ENCODE data around the gene ZNF605. TPM values are rescaled to one million over a fixed set of nuclear protein-coding genes. Genes with fewer than 3 reads are reported as not detected.
"Not testable (repeated sequence)": the region's sequence is repeated elsewhere in the genome, so short reads cannot be mapped to it uniquely, and the experiment has no call there.

The ZNF605 gene
- total RNA-seq, 1 donor from 2014 or later = 24.0 TPM

GRCh38 chr12:132904718-132905328 lies 51.3 kb downstream of the ZNF605 start:
- peak; percentile 30 for DNase-seq

- DNase-seq = no peak
Observed at GRCh38 chr12:132899033-132899432, 57.1 kb downstream of the ZNF605 start.

DNA sequence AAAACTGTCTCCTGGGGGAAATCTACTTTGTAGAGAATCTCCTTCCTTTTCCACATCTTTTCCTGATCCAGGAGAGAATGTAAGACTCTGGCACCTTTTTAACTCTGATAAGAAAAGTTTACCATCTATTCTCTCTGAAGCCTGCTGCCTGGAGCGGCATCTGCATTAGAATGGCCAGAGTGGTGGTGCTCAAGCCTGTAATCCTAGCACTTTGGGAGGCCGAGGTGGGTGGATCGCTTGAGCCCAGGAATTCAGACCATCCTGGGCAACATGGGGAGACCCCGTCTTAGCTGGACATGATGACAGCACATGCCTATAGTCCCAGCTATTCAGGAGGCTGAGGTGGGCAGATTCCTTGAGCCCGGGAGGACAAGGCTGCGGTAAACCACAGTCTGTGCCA lies 67.3 kb downstream of the ZNF605 start:
- DNase-seq = no peak

GRCh38 chr12:132887513-132888351 lies 68.4 kb downstream of the ZNF605 start, which contains the start of gene CHFR:
CHFR (minus strand) TSS chr12:132887605; CDS start chr12:132887328, 277 bp downstream.
- peak; percentile 96 for DNase-seq

DNA sequence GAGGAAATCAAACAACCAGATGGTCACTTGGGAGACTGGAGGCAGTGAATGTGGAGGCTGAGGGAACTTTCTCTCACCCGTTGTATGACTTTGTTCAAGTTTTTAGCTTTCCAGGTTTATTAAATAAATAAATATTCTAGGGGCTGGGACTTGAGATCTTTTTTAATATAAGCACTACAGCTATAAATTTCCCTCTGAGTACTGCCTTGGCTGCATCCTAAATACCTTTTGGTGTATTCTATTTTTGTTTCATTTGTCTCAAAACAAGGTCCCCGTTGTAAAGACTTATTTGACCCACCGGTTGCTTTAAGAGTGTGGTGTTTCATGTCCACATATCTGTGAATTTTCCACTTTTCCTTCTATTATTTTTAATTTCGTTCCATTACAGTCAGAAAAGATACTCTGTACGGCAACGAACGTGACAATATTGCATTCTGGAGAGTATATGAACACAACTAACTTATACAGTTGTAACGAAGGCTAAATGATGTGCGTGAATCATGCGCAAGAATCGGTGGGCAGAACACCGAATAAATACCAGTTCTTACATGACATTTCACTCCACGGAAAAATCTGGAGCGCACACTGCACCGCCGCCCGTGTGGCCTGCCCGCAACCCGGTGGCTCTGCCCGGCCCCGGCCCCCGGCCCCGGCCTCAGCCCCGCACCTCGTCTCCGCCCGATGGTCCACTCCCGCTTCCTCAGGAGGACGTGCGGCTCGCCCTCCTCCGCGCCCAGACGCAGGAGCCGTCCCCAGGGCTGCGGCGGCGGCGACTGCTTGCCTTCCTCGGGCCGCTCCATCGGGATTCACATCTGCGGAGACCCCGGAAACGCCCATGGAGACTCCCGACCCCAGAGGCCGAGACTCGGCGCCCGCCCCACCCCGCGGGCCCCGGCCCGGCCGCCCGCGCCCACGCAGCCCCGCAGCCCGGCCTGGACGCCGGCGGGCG lies 69.3 kb downstream of the ZNF605 start:
- DNase-seq = no peak

DNA sequence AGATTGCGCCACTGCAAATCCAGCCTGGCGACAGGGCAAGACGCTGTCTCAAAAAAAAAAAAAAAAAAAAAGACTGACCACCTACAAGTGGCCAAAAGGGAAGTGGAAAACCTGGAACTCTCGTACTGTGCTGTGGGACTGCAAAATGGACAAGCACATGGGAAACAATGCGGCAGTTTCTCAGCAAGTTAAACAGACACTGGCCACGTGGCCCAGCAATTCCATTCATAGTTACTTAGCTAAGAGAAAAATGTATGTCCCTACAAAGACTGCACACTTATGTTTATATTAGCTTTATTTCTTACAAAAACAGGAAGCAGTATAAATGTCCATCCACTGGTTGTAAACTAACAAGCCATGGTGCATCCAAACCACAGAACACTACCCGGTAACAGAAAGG lies 74.3 kb downstream of the ZNF605 start:
- DNase-seq = no peak

GRCh38 chr12:132874620-132875019 lies 81.5 kb downstream of the ZNF605 start:
- DNase-seq = not testable (repeated sequence)

GRCh38 chr12:132874175-132874574 lies 81.9 kb downstream of the ZNF605 start:
- no peak for DNase-seq

GRCh38 chr12:132873724-132874123 lies 82.4 kb downstream of the ZNF605 start:
- DNase-seq = no peak

DNA sequence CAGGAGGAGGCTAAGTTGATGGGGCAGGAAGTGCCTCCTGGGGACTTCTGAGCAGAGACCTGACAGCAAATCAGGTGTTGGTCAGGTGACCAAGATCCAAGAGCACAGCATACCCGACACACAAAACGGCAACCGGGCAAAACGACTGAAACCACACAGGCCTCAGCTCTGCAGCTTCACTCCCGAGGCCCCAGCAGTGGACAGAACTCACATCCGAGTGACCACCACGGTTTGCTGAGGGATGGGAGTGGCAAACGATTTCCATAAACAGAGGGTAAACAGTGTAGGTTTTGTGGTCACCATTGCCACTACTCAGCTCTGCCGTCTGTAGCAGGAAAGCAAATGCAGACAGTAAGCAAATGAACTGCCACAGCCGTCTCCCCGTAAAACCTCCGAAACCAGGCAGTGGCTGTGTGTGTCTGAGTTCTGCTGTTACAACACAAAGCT lies 83.1 kb downstream of the ZNF605 start:
- DNase-seq = no peak

DNA sequence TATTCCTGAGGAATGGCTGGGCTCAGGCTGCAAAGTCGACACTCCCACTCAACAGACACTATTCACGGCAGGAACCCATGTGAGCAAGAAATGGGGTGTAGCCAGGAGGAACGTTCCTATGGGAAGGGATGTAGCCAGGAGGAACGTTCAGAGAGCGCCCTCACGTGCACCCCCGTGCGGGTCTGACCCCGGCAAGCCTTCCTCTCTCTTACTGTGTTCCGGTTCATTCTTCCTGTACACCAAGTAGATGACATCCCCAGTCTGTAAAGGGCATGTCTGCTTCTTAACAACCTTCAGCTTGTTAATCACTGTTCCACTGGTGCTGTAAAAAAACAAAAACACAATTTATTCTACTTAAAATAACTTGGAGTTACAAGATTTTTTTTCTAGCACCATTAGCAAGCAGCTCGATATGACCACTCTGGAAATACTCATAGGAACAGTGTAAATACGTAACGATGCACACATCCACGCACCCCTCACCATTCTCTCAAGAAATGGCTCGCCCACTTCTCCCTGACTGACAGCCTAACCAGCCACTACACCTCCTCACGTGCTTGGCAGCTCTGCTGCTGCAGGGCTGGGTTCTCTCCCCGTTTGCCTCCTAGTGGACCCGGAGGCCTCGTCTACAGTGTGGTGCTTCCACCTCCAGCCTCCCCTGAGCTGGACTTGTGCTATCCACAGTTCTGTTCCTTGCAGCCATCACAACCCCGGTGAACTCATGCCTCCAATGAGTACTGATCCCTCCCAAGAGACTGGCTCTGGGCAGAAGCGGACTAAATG lies 83.8 kb downstream of the ZNF605 start:
- no peak for DNase-seq

- no peak for DNase-seq
Observed at GRCh38 chr12:132869551-132869950, 86.6 kb downstream of the ZNF605 start.

Small RNAs within 50 kb of the gene (small RNA-seq; reads per million reads assigned to genes)
- gene RNU4ATAC12P = not detected

Other genes with a start within 250 kb of the ZNF605 start
- 32.3 TPM for gene PGAM5, start 245.5 kb downstream of the ZNF605 start, total RNA-seq
- gene ANKLE2, start 194.5 kb downstream of the ZNF605 start, total RNA-seq = 46.2 TPM
- gene GOLGA3, start 127.4 kb downstream of the ZNF605 start, total RNA-seq = 59.3 TPM
- 29.6 TPM for gene CHFR, start 68.7 kb downstream of the ZNF605 start, total RNA-seq
- gene ZNF26, start 30.1 kb upstream of the ZNF605 start, total RNA-seq = 17.8 TPM
- gene ZNF84, start 81.2 kb upstream of the ZNF605 start, total RNA-seq = 152 TPM
- 51.3 TPM for gene ZNF140, start 124.6 kb upstream of the ZNF605 start, total RNA-seq
- 9.7 TPM for gene ZNF891, start 174.0 kb upstream of the ZNF605 start, total RNA-seq
- gene ZNF10, start 174.3 kb upstream of the ZNF605 start, total RNA-seq = 43.7 TPM
- 38.7 TPM for gene ZNF268, start 225.2 kb upstream of the ZNF605 start, total RNA-seq

Measured in occipital lobe (tissue), 3 donors.